GM18505 (cell line): ENCODE results near the gene PKNOX2.

Experiments used
- ATAC-seq: cut with Tn5 transposase; IDR thresholded peaks from one replicate; pipeline ENCODE4 v1.9.1; 2021; ENCODE audit not compliant: unreplicated experiment
- POLR2A ChIP-seq: IDR thresholded peaks from 4 replicates; pipeline ENCODE4 v1.6.1; 2011; ENCODE audit warnings: borderline replicate concordance; ENCODE audit not compliant: insufficient read depth, insufficient read length; ENCODE audit errors: extremely low read depth

The PKNOX2 gene

DNA sequence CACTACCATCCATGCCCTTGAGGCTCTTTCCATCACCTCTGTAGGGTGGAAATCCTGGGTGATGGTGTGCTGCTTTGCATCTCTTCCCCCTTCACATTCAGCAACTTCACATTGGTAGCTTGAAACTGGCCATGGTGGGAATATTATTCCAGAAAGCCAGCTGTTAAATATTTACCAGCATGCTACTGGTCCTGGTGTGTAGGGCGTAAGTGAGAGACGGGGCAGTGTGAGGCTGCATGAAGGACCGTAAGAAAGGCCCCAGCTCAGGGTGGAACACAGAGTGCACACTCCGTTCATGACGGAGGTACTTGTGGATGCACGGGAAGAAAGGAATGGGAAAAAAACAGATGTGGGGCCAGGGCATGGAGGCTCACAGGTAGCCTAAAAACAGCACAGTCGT is 121.3 kb downstream of the PKNOX2 start:
- ATAC-seq: no peak
- TF ChIP-seq POLR2A: no peak

- TF ChIP-seq POLR2A: no peak
- no peak for ATAC-seq
Measured at GRCh38 chr11:125286486-125286885, 121.9 kb downstream of the PKNOX2 start.

DNA sequence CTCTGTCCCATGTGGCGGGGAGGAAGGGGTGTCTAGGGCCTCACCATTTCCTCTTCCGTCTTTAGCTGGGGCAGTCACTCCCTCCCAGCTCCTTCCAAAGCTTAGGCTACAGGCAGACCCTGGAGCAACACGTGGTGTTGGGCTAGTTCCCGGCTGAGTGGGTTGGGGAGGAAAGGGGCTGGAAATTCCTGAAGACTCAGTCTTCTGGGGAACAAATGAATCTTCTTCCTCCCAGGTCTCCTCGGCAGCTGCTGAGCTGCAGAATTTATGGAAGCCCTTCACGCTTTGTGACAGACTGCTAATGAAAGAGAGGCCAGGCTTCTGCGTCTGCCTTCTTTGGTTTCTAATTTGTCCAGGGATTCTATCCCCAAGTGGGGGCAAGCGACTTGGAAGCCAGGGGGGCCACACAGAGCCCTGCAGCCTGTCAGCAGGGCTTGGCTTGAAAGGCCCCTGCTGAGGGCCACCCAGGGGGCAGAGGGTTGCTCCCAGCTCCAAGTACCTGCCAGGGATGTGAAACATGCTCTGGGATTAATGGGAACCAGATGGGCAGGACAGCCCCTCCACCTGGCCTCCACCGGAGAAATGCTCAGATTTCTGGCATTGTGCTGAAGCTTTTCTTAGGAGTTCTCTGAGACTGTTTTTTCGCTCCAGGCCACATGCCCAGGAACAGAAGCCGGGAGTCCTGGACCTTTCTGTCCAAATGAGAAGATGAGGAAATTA is 123.1 kb downstream of the PKNOX2 start:
- no peak for ATAC-seq
- TF ChIP-seq POLR2A: no peak

- TF ChIP-seq POLR2A: no peak
- no peak for ATAC-seq
Measured at GRCh38 chr11:125289419-125290098, 125.0 kb downstream of the PKNOX2 start.

- TF ChIP-seq POLR2A: no peak
- ATAC-seq: no peak
Measured at GRCh38 chr11:125290263-125290662, 125.7 kb downstream of the PKNOX2 start.

- no peak for ATAC-seq
- TF ChIP-seq POLR2A: no peak
Measured at GRCh38 chr11:125292100-125292499, 127.5 kb downstream of the PKNOX2 start.

DNA sequence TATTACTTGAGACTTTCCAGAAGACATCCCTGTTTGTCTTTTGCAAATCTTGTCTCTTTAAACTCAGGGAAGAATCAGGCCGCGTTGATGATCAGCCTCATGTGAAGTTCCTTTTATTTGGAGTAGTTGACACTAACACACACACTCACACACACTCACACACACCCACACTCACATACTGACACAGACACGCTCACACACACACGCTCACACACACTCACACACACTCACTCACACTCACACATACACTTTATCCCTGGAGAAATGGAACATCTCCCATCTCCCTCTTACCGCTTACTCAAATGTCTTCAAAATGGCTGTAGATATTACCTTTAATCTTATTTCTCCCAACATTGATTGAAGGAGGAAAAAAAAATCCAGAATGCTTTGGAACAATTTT is 129.0 kb downstream of the PKNOX2 start:
- ATAC-seq: no peak
- no peak for TF ChIP-seq POLR2A

GRCh38 chr11:125295931-125296330 is 131.4 kb downstream of the PKNOX2 start:
- ATAC-seq: no peak
- no peak for TF ChIP-seq POLR2A

GRCh38 chr11:125297346-125297915 is 132.9 kb downstream of the PKNOX2 start:
- no peak for ATAC-seq
- TF ChIP-seq POLR2A: no peak

GRCh38 chr11:125299061-125299615 is 134.6 kb downstream of the PKNOX2 start:
- no peak for ATAC-seq
- TF ChIP-seq POLR2A: no peak

DNA sequence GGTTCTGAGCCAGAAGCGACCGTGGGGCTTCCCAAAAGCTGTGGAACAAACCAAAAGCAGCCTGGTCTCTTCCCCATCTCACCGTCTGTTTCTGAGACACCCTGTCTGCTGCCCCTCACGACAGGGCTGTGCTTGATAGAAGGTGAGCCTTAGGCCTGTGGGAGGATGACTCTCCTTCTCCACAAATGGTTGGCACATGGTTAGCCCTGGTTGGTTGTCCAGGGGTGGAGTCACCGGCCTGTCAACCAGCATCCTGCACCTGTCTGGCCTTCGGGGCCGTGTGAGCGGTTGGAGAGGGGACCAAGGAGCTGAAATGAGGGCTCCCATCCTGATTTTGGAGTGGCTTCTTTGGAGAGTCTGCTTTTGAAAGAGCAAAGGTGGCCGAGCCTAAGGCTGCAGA is 135.3 kb downstream of the PKNOX2 start:
- TF ChIP-seq POLR2A: no peak
- no peak for ATAC-seq

DNA sequence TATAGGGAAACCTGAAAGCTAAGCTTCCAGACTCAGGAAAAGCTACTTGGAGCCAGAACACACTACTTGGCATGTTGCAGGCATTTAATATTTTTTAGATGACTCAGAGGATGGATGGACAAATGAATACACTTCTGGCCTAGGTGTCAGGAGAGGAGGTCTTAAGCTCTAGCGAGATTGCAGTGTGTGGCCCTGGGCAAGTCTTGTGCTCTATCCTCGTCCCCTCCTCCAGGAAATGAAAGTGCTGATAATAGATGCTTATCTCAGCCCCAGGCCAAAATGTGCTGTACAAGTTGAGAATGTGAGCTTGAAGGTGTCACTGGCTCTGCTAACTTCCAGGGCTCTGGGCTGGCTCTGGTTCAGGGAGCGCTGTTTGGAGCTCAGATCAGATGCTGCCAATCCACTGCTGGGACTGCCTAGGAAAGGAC is 136.3 kb downstream of the PKNOX2 start:
- TF ChIP-seq POLR2A: no peak
- no peak for ATAC-seq

DNA sequence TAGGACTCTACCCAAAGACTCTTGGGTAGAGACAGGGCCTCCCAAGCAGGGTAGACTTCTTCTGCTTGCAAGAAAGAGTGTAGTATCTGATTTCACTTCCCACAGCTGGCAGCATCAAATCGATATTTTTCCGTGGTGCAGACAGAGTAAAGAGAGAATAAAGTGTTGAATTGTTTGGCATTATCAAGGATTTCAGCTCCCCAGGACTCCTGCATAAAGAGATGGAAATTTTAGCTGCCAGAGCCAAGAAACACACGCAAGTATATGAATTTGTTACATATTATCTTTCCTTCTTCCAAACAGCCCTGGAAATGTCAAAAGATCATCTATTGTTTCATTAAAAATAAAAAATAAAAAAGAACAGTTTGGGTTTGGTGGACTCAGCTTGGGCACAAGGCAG is 136.8 kb downstream of the PKNOX2 start:
- no peak for TF ChIP-seq POLR2A
- ATAC-seq: no peak

DNA sequence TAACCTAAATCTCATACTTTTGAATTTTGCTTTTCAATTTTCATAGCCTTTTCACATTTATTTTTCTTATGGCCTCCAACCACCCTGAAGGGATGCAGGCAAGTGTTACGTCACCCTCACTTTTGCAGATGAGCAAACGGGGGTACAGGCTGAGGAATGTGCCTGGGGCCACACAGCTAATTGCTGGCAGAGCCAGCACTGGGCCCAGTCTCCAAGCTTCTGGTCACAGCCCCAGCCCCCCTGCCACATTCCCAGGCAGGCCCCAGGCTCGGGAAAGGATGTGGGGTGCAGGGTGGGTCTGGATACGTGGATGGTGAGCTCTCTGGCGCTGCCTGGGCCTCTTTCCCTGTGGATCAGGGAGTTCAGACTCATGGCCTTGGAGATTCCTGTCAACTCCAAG is 138.6 kb downstream of the PKNOX2 start:
- TF ChIP-seq POLR2A: no peak
- ATAC-seq: no peak
